MM.1S (cell line): ENCODE measurements around the gene KRT8.

ENCODE experiments used
- DNase-seq: peaks from one replicate; pipeline ENCODE4 v3.0.0-alpha.2; 2015
- H2AFZ ChIP-seq: fragments of 300-600 bp; sonication (generic); 2 replicates; pipeline ENCODE4 v1.6.0; 2016; ENCODE audit warnings: antibody characterized with exemption, low read length
- H3F3A ChIP-seq: fragments of 300-600 bp; sonication (generic); 2 replicates; pipeline ENCODE4 v1.6.1; 2016; ENCODE audit warnings: mild to moderate bottlenecking, antibody characterized with exemption, low read length, moderate library complexity, mixed read lengths; ENCODE audit not compliant: insufficient read depth
- H3K27ac ChIP-seq: fragments of 300-600 bp; sonication (generic); 2 replicates; pipeline ENCODE4 v1.5.1; 2016; ENCODE audit warnings: mild to moderate bottlenecking, low read length
- H3K27me3 ChIP-seq: fragments of 300-600 bp; sonication (generic); replicated peaks from 2 replicates; pipeline ENCODE4 v1.6.0; 2016; ENCODE audit warnings: low read length; ENCODE audit not compliant: insufficient read depth
- H3K36me3 ChIP-seq: fragments of 300-600 bp; sonication (generic); replicated peaks from 2 replicates; pipeline ENCODE4 v1.6.1; 2016; ENCODE audit warnings: mild to moderate bottlenecking, low read length, mixed read lengths; ENCODE audit not compliant: insufficient read depth
- H3K4me1 ChIP-seq: fragments of 300-600 bp; sonication (generic); 2 replicates; pipeline ENCODE4 v1.6.1; 2016; ENCODE audit warnings: low read length, mixed read lengths
- H3K4me2 ChIP-seq: fragments of 300-600 bp; sonication (generic); 2 replicates; pipeline ENCODE4 v1.6.0; 2016; ENCODE audit warnings: low read depth, low read length
- H3K4me3 ChIP-seq: fragments of 300-600 bp; sonication (generic); 2 replicates; pipeline ENCODE4 v1.5.1; 2016; ENCODE audit warnings: low read length, mixed read lengths
- H3K79me2 ChIP-seq: fragments of 300-600 bp; sonication (generic); 2 replicates; pipeline ENCODE4 v1.6.1; 2016; ENCODE audit warnings: mixed run types, low read length, mixed read lengths
- H3K9ac ChIP-seq: fragments of 300-600 bp; sonication (generic); 2 replicates; pipeline ENCODE4 v1.6.1; 2016; ENCODE audit warnings: low read length, mixed read lengths
- H3K9me2 ChIP-seq: fragments of 300-600 bp; sonication (generic); replicated peaks from 2 replicates; pipeline ENCODE4 v1.6.1; 2016; ENCODE audit warnings: mild to moderate bottlenecking, low read length, mixed read lengths; ENCODE audit not compliant: insufficient read depth
- H3K9me3 ChIP-seq: fragments of 300-600 bp; sonication (generic); replicated peaks from 2 replicates; pipeline ENCODE4 v1.6.1; 2016; ENCODE audit warnings: mild to moderate bottlenecking, low read length, mixed read lengths; ENCODE audit not compliant: insufficient read depth
- H4K20me1 ChIP-seq: fragments of 300-600 bp; sonication (generic); 2 replicates; pipeline ENCODE4 v1.6.1; 2016; ENCODE audit warnings: mild to moderate bottlenecking, low read length, moderate library complexity, mixed read lengths; ENCODE audit not compliant: insufficient read depth
- CTCF ChIP-seq: fragments of 300-600 bp; sonication (generic); IDR thresholded peaks from 2 replicates; pipeline ENCODE4 v1.5.1; 2016; ENCODE audit warnings: antibody characterized with exemption, low read length, mixed read lengths
- EZH2 ChIP-seq: fragments of 300-600 bp; sonication (generic); optimal IDR thresholded peaks from 2 replicates; pipeline ENCODE3; 2017; ENCODE audit warnings: low read depth, mild to moderate bottlenecking, antibody characterized with exemption, low read length, mixed read lengths
- EZH2phosphoT487 ChIP-seq: fragments of 300-600 bp; sonication (generic); IDR thresholded peaks from 2 replicates; pipeline ENCODE4 v1.6.1; 2018; ENCODE audit warnings: antibody characterized with exemption, low read length

The KRT8 gene

GRCh38 chr12:52907092-52907810 lies 2.4 kb upstream of the KRT8 start:
- Histone ChIP-seq H3K27me3 (peaks cover 16% of the 10 kb centered on the region), H3K36me3 (no peaks in the 10 kb centered on the region), H3K4me1 (no peaks in the 10 kb centered on the region), H3F3A (no peaks in the 10 kb centered on the region), H3K9me2 (no peaks in the 10 kb centered on the region), H3K4me2 (no peak overlapping the region), H3K9me3 (no peaks in the 10 kb centered on the region), H3K79me2 (no peaks in the 10 kb centered on the region), H2AFZ (no peak overlapping the region), H4K20me1 (no peaks in the 10 kb centered on the region), H3K27ac (no peak overlapping the region), H3K9ac (no peak overlapping the region), H3K4me3 (no peak overlapping the region)
- TF ChIP-seq EZH2phosphoT487: no peak
- no peak for TF ChIP-seq EZH2
- no peak for TF ChIP-seq CTCF
- no peak for DNase-seq

GRCh38 chr12:52906191-52906601 lies 1.3 kb upstream of the KRT8 start:
- H3F3A ChIP-seq: no peaks in the 10 kb centered on the region
- no peak overlapping the region for H3K4me3 ChIP-seq
- no peaks in the 10 kb centered on the region for H3K36me3 ChIP-seq
- peaks cover 20% of the 10 kb centered on the region for H3K27me3 ChIP-seq
- no peaks in the 10 kb centered on the region for H4K20me1 ChIP-seq
- H3K9me3 ChIP-seq: no peaks in the 10 kb centered on the region
- H3K4me2 ChIP-seq: no peak overlapping the region
- H3K79me2 ChIP-seq: no peaks in the 10 kb centered on the region
- TF ChIP-seq CTCF: no peak
- H3K9ac ChIP-seq: no peak overlapping the region
- H3K9me2 ChIP-seq: no peaks in the 10 kb centered on the region
- H3K27ac ChIP-seq: no peak overlapping the region
- no peak for DNase-seq
- H2AFZ ChIP-seq: no peak overlapping the region
- no peaks in the 10 kb centered on the region for H3K4me1 ChIP-seq

GRCh38 chr12:52903855-52904508 lies 894 bp downstream of the KRT8 start:
- H4K20me1 ChIP-seq: no peaks in the 10 kb centered on the region

More at GRCh38 chr12:52903855-52904508, 894 bp downstream of the KRT8 start:
- H3F3A ChIP-seq: no peaks in the 10 kb centered on the region
- no peaks in the 10 kb centered on the region for H3K9me3 ChIP-seq
- H3K27ac ChIP-seq: no peak overlapping the region
- TF ChIP-seq EZH2phosphoT487 (no peak), CTCF (no peak), EZH2 (no peak)
- H3K79me2 ChIP-seq: no peaks in the 10 kb centered on the region
- no peak overlapping the region for H3K9ac ChIP-seq
- no peak overlapping the region for H2AFZ ChIP-seq
- H3K4me2 ChIP-seq: no peak overlapping the region
- H3K4me3 ChIP-seq: no peak overlapping the region
- H3K4me1 ChIP-seq: no peaks in the 10 kb centered on the region
- DNase-seq: no peak
- H3K27me3 ChIP-seq: peaks cover 24% of the 10 kb centered on the region
- H3K9me2 ChIP-seq: no peaks in the 10 kb centered on the region
- H3K36me3 ChIP-seq: no peaks in the 10 kb centered on the region
